NCI-H510A (cell line): ENCODE results near the gene PPP1R3D.
A peak's percentile ranks its signal among the peaks of the same experiment; 100 is the strongest.

ENCODE experiments used
- DNase-seq: peaks from one replicate; lab custom pipeline; 2025; lab: John Stamatoyannopoulos, UW

PPP1R3D gene

DNA sequence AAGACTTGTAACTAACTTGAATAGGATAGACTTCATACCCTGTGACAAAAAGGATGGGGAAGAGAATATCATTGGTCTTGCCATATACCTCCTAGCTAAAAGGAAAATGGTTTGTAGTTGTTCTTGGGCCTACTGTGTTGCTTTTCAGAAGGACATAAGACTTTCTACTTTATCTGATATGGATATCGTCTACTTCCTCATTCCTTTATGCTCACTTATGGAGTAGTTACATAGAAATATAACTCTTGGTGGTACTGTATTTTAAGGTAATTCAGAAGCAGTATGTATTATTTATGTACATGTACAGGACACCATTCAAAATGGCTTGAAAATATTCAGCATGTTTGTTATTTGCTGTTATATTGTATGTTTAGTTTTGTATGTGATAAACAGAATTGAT, 8.1 kb upstream of the PPP1R3D start:
- DNase-seq = no peak

DNA sequence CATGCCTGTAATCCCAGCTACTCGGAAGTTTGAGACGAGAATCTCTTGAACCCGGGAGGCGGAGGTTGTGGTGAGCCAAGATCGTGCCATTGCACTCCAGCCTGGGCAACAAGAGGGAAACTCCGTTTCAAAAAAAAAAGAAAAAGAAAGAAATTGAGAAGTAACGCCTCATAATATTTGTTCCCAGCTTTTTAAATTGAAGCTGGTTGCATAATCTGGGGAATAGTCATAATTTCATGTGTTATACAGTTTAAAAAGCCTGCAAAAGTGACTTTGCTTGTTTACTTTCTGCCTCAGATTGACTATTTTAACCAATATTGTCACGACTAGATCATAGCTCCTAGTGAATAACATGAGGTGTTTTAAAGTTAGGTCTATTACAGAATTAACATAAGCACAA, 7.3 kb upstream of the PPP1R3D start:
- no peak for DNase-seq

DNA sequence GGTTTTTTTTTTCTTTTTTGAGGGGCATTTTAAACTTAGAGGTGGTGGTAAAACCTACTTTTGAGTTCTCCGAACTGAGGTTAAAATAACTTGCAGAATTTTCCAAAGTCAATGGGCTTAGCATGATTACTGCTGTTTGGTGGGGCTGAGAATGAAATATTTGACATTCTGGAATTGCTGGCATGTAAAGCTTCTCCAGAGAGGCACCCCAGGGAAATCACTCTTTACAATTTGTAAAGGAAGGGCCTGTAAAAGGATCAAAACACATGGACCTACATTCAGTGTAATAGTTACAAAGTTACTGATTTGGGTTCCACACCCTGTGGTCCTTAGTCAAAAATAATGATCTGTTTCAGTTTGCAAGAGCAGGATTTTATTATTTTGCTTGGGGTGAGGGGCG, 5.6 kb upstream of the PPP1R3D start:
- no peak for DNase-seq

DNA sequence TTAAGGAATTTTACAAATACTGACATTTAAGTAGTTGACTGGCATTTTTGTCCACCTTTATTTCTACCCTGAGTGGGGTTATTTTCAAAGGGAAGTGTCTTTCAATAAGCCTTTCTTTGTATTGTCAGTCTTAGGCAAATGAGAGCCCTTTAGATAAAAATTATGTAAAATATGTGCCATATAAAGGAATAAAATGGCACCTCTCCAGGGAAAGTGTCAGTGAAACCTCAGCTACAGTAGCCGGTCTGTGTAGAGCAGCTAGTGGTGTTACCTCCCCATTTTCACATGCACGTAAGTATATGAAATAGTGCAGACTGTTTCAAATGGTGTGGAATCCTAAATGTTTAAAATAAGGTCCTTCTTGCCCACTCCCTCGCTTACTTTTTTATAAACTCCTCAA, 5.1 kb upstream of the PPP1R3D start:
- no peak for DNase-seq

DNA sequence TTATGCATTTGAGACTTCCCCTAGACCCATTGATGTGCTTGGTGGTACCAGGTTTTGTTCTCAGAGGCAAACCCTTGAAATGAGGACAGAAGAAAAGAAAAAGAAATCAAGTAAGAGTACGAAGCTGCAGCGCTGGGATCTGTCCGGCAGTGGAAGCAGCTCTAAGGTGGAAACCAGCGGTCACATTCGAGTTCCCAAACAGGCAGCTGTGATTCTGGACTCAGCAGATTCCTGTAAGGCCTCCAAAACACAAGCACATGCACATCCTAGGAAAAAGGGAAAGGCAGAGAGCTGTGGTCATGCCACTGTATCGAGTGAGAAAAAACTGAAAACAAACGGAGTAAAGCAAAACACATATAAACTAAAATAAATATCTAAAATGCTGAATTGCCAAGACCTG, 4.6 kb upstream of the PPP1R3D start:
- no peak for DNase-seq

DNA sequence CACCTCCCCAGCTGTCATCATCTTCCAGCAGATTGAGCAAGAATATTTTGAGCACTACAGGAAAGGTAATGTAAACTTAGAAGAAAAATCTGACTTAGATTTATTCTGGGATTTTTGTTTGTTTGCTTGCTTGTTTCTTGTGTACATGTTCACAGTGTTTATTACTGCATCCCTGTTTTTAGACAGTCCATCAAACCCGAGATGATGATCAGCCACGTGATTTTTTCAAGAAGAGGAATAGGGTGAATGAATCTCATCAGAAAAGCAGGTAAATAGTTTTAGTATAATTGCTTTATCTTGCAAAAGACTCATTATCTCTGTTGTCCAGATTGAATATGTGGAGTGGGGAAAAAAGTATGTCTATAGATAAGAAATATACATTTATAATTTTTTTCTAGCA, 2.1 kb upstream of the PPP1R3D start:
- DNase-seq = no peak

DNA sequence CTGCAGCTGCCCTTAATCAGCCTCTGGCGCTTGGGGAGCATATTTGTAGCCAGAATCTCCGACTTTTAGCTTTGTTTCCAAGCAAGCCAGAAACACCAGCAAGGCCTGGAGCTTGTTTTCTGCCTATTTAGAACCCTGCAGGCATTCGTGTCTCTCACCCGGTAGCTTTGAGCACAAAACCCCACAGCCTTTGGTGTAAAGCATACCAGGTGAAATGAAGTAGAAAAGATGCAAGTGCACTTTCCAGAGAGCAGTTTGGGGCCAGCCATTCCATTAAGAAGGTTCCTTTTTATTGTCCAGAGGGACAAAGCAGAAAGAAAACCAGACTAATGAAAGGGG, 820 bp upstream of the PPP1R3D start:
- no peak for DNase-seq

DNA sequence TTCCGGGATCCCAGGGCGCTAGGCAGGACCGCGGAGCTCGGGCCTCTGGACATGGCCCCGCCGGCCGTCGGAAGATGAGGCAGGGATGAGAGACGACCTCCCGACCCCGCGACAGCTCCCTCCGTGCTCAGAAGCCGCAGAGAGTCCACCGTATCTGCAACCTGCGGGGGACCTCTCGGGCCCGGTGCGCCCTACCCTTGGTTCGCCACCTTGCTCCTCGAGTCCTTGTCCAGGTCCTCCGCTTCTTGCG, 301 bp downstream of the PPP1R3D start:
- DNase-seq = peak; percentile 41

DNA sequence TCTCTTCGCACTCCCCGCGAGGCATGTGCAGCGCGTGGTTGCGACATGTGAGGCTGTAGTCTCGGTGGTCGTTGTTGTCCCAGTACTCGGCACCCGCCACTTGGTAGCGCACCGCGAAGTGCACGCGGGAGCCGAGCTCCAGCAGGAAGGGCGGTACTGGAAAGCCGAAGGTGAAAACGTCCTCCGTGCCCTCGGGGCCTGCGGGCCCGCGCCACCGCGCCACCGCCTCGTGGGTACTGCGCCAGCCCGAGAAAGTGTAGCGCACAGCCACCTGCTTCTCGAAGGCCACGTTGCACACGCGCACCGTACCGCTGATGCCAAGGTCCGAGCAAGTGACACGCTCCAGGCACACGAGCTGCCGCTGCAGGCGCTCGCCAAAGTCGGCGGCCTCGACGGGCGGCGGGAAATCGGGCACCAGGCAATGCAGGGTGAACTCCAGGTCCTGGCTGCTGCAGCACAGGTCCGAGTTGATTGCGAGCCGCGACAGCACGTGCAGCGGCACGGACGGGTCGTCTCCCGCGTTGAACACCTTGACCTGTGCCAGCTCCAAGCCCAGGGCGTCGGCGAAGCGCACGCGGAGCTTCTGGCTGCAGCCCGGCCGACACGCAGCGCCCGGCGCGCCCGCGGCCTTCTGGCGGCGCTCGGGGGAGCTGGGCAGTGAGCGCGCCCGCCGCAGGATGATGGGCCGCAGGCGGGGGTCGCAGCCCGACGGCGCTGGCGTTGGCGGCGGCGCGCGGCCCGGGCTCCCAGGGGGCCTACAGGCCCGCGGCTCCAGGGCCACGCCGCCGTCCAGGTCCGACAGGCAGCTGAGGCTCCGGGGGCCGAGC, 840 bp downstream of the PPP1R3D start:
- DNase-seq = no peak

DNA sequence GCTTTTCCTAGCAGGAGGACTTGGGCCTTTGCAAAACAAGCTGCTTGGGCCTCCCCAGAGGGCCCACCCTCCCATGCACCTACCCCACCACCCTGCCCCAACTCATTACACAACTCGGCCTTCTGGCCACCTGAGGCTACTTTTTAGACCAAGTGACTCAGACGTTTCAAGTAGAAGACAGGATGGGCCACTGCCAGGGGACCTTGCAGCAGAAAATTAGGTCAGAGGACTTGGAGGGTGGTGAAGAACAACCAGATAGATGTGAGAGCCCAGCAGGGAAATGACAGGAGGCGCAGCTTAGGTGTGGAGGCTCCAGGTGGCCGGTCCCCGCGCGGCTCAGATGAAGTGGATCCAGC, 1.4 kb downstream of the PPP1R3D start:
- no peak for DNase-seq

DNA sequence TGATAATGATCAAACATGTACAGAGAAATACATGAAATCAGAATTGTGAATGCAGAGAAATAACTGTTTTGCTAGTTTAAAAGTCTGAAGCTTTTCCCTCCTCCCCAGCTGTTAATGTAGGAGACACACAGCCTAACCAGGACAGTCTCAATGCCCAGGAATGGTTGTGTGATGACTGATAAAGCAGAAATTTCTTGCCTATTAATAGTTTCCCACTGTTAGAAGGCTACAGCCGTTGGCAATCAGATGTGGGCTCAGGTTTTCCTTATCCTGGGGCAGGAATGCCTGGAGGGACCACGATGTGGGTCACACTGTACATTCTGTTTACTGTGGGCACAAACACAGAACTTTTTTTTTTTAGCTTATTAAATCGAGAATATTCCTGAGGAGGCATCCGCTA, 1.9 kb downstream of the PPP1R3D start:
- no peak for DNase-seq

DNA sequence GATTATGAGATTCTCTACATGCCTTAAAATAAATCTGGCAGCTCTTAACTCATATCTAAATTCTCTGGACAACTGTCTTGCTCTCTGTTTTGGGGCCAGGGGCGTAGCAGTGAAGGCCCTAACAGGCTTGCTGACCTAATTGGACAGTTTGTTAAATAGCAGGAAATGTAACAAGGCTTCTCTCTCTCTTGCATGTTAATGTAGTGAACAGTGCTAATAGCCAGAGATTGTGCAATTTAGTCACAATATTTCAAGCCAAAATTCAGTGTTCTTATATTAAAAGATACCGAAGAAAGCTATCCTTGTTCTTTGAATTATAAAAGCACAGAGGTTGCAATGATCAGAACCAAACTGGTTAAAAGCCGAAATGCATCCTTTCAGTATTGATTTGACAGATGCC, 3.0 kb downstream of the PPP1R3D start:
- DNase-seq = no peak

DNA sequence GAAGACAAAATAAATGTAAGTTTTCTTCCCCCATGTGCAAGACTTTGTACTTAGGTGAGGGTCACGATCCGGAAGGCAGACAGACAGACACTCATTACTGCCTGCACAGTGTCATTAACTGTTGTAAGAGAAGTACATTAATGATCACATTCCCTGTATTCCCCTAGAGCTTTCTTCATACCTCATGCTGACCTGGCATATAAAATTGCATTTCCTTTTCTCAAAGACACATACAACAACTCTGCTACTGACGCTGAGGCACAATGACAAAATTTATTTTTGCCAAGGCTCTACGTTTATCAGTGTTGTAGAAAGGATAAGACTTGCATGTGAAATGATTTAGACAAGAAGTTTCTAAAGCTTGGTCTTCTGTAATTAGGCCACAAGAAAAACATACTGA, 3.7 kb downstream of the PPP1R3D start:
- DNase-seq = no peak

DNA sequence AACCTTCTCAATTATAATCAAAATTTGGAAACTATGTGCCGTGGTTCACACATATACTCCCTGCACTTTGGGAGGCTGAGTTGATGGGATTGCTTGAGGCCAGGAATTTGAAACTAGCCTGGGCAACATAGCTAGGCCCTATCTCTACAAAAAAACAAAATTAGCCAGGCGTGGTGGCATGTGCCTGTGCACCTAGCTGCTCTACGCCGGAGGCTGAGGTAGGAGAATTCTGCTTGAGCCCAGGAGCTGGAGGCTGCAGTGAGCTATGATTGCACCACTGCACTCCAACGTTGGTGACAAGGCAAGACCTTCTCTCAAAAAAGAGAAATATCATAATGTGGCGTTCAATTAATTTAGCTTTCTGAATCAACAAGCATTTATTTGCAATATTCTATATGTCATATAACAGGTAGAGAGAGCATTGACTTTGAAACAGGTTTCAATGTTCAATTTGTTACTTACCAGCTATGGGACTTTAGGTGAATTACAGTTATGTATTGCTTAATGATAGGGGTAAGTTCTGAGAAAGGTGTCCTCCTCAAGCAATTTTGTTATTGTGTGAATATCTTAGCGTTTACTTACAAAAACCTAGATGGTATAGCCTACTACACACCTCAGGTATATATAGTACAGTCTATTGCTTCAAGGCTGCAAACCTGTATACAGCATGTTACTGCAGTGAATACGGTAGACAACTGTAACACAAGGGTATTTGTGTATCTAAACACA, 4.5 kb downstream of the PPP1R3D start:
- no peak for DNase-seq

DNA sequence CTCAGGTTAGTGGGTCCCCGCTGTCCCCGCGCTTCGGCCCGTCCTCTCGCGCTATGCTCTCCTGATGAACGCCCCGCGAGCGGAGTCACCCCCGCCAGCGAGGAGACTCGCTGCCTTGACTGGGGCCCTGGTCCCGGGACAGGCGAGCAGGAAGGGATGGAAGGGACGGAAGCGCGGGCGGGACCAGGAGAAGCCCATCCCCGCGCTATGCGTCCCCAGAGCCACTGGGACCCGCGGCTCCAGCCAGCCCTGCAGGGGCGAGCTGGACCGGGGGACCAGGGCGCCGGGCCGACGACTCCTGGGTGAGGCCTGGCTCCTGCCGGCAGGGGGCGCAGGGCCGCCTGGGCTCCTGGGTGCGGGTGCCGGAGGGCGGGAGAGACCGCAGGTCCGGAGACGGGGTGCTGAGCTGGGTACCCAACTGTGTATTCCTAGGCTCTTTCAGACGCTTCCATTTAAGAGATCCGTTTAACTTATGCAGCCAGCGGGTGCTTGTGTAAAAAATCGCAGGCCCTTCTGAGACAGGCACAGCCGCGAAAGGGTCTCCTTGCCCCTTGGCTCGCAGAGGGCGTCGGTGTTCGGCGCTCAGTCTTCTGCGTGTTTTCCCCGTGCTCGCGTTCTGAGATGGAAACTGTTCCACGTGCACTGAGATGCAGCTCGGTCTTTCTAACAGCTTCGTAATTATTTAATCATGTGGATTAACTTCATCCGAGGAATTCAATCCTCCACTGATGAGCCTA, 6.1 kb downstream of the PPP1R3D start:
- peak; percentile 68 for DNase-seq

DNA sequence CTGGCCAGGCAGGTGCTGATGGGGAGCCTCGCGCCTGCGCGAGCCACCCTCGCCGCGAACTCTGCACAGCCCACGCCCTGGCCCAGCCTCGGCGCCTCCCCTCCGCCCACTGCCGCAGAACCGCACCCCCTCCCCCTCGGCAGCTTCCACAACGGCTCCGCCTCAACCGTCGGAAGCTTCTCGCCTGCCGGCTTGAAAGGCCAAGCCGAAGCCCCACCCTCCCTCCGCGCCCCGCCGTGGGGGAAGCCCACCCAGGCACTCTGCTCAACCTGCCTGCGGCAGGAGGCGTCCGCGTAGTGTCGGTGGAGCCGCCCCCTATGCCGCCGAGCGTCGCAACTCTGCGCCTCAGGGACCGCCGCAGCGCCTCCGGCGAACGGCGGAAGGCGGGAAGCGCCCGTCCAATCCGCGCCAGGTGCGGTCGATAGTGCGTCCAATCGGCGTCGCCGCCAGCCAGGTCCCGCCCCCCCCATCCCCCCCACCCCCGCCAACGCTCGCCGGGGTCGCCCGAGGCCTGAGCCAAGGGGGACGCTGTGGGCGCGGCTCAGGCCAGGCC, 6.7 kb downstream of the PPP1R3D start, which contains the start of gene SYCP2:
Gene SYCP2, minus strand, starts transcription at position 342 of the 553 bp plus-strand sequence. CDS start 11,224 bp downstream, outside the sequence.
- peak; percentile 34 for DNase-seq

DNA sequence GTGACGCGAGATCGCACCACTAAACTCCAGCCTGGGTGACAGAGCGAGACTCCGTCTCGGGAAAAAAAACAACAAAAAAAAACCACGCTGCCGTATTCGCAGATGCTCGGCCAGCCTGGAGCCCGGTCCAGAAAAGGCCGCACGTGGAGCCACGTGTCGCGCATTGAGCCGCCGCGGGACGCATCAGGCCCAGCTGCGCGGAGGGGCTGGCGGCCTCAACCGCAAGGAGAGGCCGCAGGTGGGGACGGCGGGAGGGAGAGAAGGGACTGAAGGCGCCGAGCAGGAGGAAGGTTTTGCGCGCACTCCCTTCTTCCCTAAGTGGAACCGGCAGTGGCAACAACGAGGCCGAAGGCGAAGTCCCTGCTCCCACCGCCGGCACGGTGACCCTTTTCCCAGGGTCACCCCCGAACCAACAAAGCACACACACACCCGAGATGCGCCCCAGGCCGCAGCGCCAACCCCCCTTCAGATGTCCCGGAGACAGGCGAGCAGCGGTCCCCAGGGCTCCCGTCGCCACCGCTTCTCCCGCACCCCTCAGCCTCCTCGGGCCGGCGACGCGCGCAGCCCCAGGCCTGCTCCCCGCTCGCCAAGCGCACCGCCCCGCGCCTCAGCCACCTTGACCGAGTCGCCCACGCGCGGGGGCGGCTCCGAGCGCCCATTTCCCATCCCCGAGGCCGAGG, 7.3 kb downstream of the PPP1R3D start:
- DNase-seq = no peak

DNA sequence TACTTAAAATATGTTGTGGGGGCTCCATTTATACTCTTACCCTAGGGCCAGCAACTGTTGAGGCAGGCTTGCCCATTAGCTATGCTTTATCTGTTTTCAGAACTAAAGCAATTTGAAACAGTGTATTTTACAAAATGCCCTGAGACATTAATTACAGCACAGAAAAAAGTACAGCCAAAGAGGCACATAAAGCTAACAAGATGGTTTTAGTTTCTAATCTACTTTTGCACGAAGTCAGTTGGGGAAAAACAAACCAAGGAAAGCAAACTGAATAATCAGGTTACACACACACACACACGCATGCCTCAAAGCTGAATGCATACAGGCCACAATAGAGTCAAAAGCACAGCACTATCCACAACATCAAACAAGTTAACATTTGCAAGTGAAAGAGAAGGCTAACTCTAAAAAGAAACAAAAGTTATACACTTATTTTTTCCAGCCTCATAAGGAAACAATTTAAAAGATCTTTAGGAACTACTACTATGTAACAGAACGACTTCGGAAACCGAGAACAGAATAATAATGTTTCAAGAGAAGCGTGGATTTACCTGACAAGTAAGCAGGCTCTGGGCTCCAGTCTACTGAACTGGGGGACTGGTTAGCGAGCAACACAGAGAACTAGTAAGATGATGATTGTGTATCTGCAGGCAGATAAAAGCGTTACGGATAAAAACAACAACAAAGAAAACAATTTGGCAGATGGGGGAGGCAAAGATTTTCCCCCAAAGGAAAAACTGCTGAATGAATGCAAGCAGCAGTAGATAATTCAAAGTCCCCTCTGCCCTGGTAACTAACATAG, 8.4 kb downstream of the PPP1R3D start:
- no peak for DNase-seq

DNA sequence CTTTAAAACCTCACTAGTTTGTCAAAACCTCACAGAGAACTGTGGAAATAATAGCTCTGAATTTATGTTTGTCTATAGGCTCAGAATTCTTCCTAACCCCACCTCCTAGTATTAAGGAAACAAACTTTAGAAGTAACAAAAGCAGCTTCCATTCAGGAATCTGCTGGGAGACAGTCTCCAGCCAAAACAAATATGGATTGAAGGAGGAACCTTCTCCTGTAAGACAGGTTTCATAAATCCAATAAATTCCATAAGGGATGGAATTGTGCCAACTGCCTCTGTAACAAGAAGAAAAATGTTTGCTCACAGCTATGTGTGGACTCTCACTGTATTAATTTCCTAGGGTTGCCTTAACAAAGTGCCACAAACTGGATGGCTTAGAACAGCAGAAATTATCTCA, 14.2 kb downstream of the PPP1R3D start:
- no peak for DNase-seq

DNA sequence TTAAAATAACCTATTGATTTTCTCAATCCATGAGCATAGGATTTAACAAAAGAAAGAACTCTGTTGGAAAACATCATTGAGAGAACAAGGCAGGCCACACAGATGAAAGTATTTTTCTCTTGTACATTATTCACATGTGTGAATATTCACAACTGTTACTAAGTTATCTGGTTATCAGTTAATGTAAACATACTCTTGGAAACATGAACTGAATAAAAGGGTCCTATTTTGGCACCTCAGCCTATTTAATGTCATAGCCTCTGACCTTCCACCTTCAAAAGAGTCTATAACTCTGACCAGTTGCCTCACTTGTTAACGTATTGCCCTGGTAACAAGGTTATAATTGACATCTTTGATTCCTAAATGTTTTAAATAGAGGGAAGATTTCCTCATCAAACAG, 14.7 kb downstream of the PPP1R3D start:
- DNase-seq = no peak

DNA sequence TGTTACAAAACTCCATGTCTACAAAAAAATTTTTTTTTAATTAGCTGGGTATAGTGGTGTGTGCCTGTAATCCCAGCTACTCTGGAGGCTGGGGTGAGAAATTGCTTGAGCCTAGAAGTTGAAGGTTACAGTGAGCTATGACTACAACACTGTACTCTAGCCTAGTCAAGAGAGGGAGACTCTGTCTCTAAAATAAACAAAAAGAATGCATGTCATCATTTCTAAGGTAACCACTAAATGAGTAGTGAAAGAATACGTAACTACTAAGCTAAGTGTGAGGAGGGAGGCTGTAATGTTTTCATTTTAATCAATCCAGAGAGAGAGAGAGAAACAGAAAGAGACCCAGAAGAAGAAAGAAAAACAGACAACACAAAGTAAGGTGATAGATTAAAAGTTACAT, 16.6 kb downstream of the PPP1R3D start:
- DNase-seq = no peak

DNA sequence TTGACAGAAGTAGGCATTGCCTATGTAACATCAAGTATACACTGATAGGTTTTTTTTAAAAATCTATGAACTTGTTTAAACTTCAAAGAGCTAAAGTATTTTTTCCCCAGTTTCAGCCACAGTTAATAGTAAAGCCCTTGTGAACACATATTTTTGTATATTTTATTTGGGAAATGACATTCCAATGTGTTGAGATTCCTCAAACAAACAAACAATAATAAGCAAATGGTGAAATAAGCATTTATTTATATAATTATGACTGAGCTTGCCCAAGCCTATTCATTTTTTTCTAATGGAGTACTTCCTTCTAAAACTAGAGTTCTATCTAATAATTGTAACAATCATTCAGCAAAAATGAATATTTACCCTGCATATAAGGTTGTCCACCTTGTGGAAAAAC, 19.2 kb downstream of the PPP1R3D start:
- DNase-seq = no peak
